Colonic mucosa (tissue), 4 donors: ENCODE results near the gene COL8A2. TPM values are rescaled to one million over a fixed set of nuclear protein-coding genes. Genes with fewer than 3 reads are reported as not detected.
A peak's percentile ranks its signal among the peaks of the same experiment; 100 is the strongest.

Experiments used
- DNase-seq: peaks from one replicate; pipeline ENCODE4 v3.0.0-alpha.2; 2020
- H3K27ac ChIP-seq: fragments of 200-600 bp; one replicate; pipeline ENCODE4 v1.8.0; 2021
- H3K27me3 ChIP-seq: fragments of 200-600 bp; one replicate; pipeline ENCODE4 v1.8.0; 2021
- H3K36me3 ChIP-seq: fragments of 200-600 bp; one replicate; pipeline ENCODE4 v1.8.0; 2021
- H3K4me1 ChIP-seq: fragments of 200-600 bp; one replicate; pipeline ENCODE4 v1.8.0; 2021; ENCODE audit warnings: mild to moderate bottlenecking
- H3K4me3 ChIP-seq: fragments of 200-600 bp; one replicate; pipeline ENCODE4 v1.8.0; 2021
- H3K9ac ChIP-seq, 2 donors: one replicate each; pipeline ENCODE4 v1.7.0; 2013; ENCODE audit warnings: control low read depth in 2 of 2, low read depth in 2 of 2, low read length in 2 of 2
- H3K9me3 ChIP-seq: fragments of 200-600 bp; one replicate; pipeline ENCODE4 v1.8.0; 2021
- CTCF ChIP-seq: fragments of 200-600 bp; IDR thresholded peaks from one replicate; pipeline ENCODE4 v1.8.0; 2022; ENCODE audit warnings: antibody characterized with exemption, mild to moderate bottlenecking
- intact Hi-C: fragments of 100-400 bp; cut with DNase I; formaldehyde crosslinking; loops from one replicate; pipeline ENCODE4 v1.14.1; 2022
- total RNA-seq, 2 donors: library from RNA; stranded (reverse); fragmentation: NEBNext Ultra II Directional in 1 of 2; extraction: Animal tissue kit (Norgen Biotek cat#: 25700) in 1 of 2; gene quantifications; one replicate each; pipeline ENCODE4 v1.2.1, GENCODE V29; 2021
- donor health status: healthy.
- donor health status: DM: no; HTN: no; CAD: no.
- donor health status: DM: no; HTN: no; CAD: no.

COL8A2 gene
- total RNA-seq, 2 donors from 2014 or later = 1.1 to 2.1 TPM

DNA sequence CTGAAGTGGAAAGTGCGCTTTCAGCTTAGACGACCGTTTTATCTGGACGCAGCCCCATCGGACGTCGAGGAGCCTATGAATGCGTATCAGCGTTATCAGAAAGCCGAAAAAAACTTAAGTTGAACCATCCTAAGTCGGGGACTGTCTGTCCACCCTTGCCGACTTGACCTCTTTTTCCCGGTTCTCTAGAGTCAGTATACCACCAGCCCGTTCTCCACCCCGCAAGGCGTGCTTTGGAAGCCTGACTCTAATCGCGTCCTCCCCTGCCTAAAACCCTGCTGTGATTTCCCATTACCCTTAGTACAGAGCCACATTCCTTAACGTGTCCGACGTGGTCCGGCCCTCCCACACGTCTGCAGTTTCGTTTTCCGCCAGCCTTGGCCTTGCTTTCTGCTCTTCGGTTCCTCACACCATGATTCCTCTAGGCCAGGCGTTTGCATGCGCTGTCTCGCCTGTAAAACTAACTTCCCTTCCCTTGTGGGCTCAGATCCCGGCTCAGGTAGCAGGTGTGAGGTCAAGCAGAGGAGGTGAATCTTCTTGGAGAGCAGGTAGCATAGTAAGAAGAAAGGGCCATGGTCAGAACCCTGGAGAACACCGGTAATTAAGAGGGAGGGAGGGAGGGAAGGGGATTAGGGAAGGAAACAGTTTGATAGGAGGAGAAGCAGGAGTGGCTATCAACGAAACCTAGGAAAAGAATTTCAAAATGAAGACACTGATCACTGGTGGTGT lies 35.5 kb downstream of the COL8A2 start:
- Histone ChIP-seq H3K36me3 (peaks cover 20% of the 10 kb centered on the region), H3K9me3 (no peaks in the 10 kb centered on the region), H3K27ac (peak overlapping the region; percentile 83), H3K4me1 (no peaks in the 10 kb centered on the region), H3K4me3 (peak overlapping the region; percentile 96), H3K9ac (peak overlapping the region; percentile 78 to 92), H3K27me3 (no peaks in the 10 kb centered on the region)
- DNase-seq = no peak
- intact Hi-C loops = loop anchor here (5.0 to 10.0 kb wide), 3 partner anchors 155 to 335 kb away; partner anchors contain the start of gene AGO3
- TF ChIP-seq CTCF = no peak

GRCh38 chr1:36088577-36089392 lies 36.2 kb downstream of the COL8A2 start, which contains the start of gene ADPRS:
Gene ADPRS (plus strand): TSS chr1:36088892. CDS start chr1:36088905, 13 bp downstream.
- Histone ChIP-seq H3K4me1 (no peaks in the 10 kb centered on the region), H3K4me3 (peak within 1 kb of the TSS; percentile 96), H3K36me3 (peaks cover 14% of the 10 kb centered on the region), H3K27ac (peak within 1 kb of the TSS; percentile 83), H3K9me3 (no peaks in the 10 kb centered on the region), H3K27me3 (no peaks in the 10 kb centered on the region), H3K9ac (peak within 1 kb of the TSS; percentile 78 to 92)
- intact Hi-C loops = loop anchor here (10.0 kb wide), 1 partner anchor 154 kb away; the partner anchor contains the start of gene AGO3
- peak; percentile 87 for DNase-seq
- TF ChIP-seq CTCF = peak; percentile 97

- Histone ChIP-seq H3K27ac (no peak overlapping the region), H3K4me3 (peak overlapping the region; percentile 96), H3K9me3 (no peaks in the 10 kb centered on the region), H3K9ac (peak overlapping the region; percentile 78 to 92), H3K4me1 (no peaks in the 10 kb centered on the region), H3K36me3 (peaks cover 10% of the 10 kb centered on the region), H3K27me3 (no peaks in the 10 kb centered on the region)
- DNase-seq = no peak
- intact Hi-C loops = loop anchor here (10.0 kb wide), 1 partner anchor 153 kb away; the partner anchor contains the start of gene AGO3
- no peak for TF ChIP-seq CTCF
Measured at GRCh38 chr1:36088265-36088576, 36.8 kb downstream of the COL8A2 start.

DNA sequence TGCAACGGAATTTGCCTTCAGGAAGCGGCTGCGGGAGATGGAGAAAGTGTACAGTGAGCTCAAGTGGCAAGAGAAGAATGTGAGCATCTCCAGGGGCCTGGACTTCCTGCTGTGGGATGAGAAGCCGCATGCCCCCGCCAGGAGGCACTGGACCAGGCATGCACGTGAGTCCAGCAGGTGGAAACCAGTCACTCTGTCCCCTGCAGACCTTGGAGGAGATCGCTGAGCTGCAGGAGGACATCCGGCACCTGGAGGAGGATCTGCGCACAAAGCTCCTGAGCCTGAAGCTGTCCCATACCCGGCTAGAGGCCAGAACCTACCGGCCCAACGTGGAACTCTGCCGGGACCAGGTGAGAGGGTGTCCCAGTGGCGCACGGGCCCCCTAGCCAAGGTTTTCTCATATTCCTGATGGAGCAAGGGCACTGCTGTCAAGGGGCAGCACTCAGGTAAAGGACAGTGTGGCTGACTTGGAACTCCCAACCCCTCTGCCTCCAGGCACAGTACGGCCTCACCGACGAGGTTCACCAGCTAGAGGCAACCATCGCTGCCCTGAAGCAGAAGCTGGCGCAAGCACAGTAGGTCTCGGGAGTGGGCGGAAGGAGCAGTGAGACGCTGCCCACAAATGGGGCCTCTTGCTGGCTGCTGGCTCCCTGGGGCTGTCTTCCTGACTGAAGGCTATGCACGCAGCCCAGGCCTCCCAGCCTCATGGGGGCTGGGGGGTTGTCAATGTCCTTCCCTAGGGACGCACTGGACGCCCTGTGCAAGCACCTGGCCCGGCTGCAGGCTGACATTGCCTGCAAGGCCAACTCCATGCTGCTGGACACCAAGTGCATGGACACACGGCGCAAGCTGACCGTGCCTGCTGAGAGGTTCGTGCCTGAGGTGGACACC lies 37.5 kb downstream of the COL8A2 start:
- intact Hi-C loops = loop anchor here (10.0 kb wide), 1 partner anchor 153 kb away; the partner anchor contains the start of gene AGO3
- H3K9me3 ChIP-seq = no peaks in the 10 kb centered on the region
- DNase-seq = no peak
- no peak for TF ChIP-seq CTCF
- no peak overlapping the region for H3K4me3 ChIP-seq
- H3K36me3 ChIP-seq = peaks cover 2% of the 10 kb centered on the region
- H3K9ac ChIP-seq = no peak overlapping the region
- no peaks in the 10 kb centered on the region for H3K4me1 ChIP-seq
- H3K27me3 ChIP-seq = no peaks in the 10 kb centered on the region
- H3K27ac ChIP-seq = no peak overlapping the region
